Measurements from ENCODE around the gene DARS1. TPM values are rescaled to one million over a fixed set of nuclear protein-coding genes. Genes with fewer than 3 reads are reported as not detected.

DARS1 gene
- total and polyA plus RNA-seq, 2 of the 13 experiments (the other 11 are each of a cell fraction or from before 2014, with no cell fraction given): 149 to 230 TPM

- TF ChIP-seq ZNF256 (CRISPR knock-in tag; conservative IDR thresholded peaks at IDR 0.05) (peak; percentile 71), IKZF4 (CRISPR knock-in tag; IDR thresholded peaks at IDR 0.05; ENCODE audit: borderline replicate concordance, low read depth, not compliant biosample characterization) (peak; percentile 79), ARID5B (CRISPR knock-in tag; IDR thresholded peaks at IDR 0.05) (peak; percentile 47), HNRNPK (IDR thresholded peaks at IDR 0.05; ENCODE audit: low read depth, low read length, poor library complexity, severe bottlenecking) (peak; percentile 72), PCBP1 (IDR thresholded peaks at IDR 0.05; ENCODE audit: borderline replicate concordance, low read depth, low read length) (peak; percentile 99), ZNF333 (CRISPR knock-in tag; IDR thresholded peaks at IDR 0.05; ENCODE audit: borderline replicate concordance) (peak; percentile 83), ERF (CRISPR knock-in tag; IDR thresholded peaks at IDR 0.05) (peak; percentile 75), MATR3 (CRISPR knock-in tag; IDR thresholded peaks at IDR 0.05) (no peak), FOXO1 (CRISPR knock-in tag; IDR thresholded peaks at IDR 0.05) (peak; percentile 72), ZBTB34 (CRISPR knock-in tag; IDR thresholded peaks at IDR 0.05) (no peak; the same call in none of the 2 replicates), TCF12 (IDR thresholded peaks at IDR 0.05) (no peak), TCF12 (CRISPR knock-in tag; IDR thresholded peaks at IDR 0.05) (peak; percentile 72; the same call in 1 of the 2 replicates), TAF1 (CRISPR knock-in tag; IDR thresholded peaks at IDR 0.05) (peak; percentile 90), ZNF850 (CRISPR knock-in tag; conservative IDR thresholded peaks at IDR 0.05) (no peak; the same call in none of the 2 replicates), ZNF703 (CRISPR knock-in tag; IDR thresholded peaks at IDR 0.05; ENCODE audit: borderline replicate concordance) (peak; percentile 97; the same call in 1 of the 2 replicates), ZNF3 (CRISPR knock-in tag; IDR thresholded peaks at IDR 0.05) (no peak), RORA (CRISPR knock-in tag; IDR thresholded peaks at IDR 0.05) (no peak)
These were observed at the start of gene DARS1 (continued) for GRCh38 chr2:135985018-135985825.
